Mesenchymal stem cell (in vitro differentiated cells and primary cell): Measurements from ENCODE around the gene ZNF554.
A peak's percentile ranks its signal among the peaks of the same experiment; 100 is the strongest.

Experiments
- DNase-seq: peaks from one replicate; pipeline ENCODE4 v3.0.0-alpha.2; 2013
- H2AFZ ChIP-seq: one replicate; pipeline ENCODE4 v1.6.1; 2013; ENCODE audit warnings: low read depth, mild to moderate bottlenecking, control low read depth, inconsistent platforms, low read length, moderate library complexity
- H2AK5ac ChIP-seq: 2 replicates; pipeline ENCODE4 v1.6.1; 2013; ENCODE audit warnings: low read length, moderate library complexity, mild to moderate bottlenecking, inconsistent platforms; ENCODE audit not compliant: severe bottlenecking
- H2BK120ac ChIP-seq: one replicate; pipeline ENCODE4 v1.6.1; 2013; ENCODE audit warnings: low read depth, mild to moderate bottlenecking, inconsistent platforms, low read length, moderate library complexity
- H2BK12ac ChIP-seq, 2 experiments: one replicate each; pipeline ENCODE4 v1.6.1; 2013; ENCODE audit warnings: inconsistent platforms in 2 of 2, low read length in 2 of 2, mild to moderate bottlenecking in 2 of 2, moderate library complexity in 2 of 2, control low read depth in 1 of 2
- H2BK15ac ChIP-seq: one replicate; pipeline ENCODE4 v1.6.1; 2013; ENCODE audit warnings: mild to moderate bottlenecking, low read depth, inconsistent platforms; ENCODE audit not compliant: poor library complexity, severe bottlenecking
- H2BK5ac ChIP-seq: 2 replicates; pipeline ENCODE4 v1.6.1; 2013; ENCODE audit warnings: low read depth, mild to moderate bottlenecking, low read length, control low read depth, inconsistent platforms; ENCODE audit not compliant: poor library complexity, severe bottlenecking
- H3K14ac ChIP-seq, 2 experiments: one replicate each; pipeline ENCODE4 v1.6.1; 2013; ENCODE audit warnings: inconsistent platforms in 2 of 2, low read length in 2 of 2, control low read depth in 1 of 2, mild to moderate bottlenecking in 1 of 2, moderate library complexity in 1 of 2
- H3K18ac ChIP-seq, 2 experiments: one replicate each; pipeline ENCODE4 v1.6.1; 2013; ENCODE audit warnings: inconsistent platforms in 2 of 2, low read length in 2 of 2, control low read depth in 1 of 2, low read depth in 1 of 2, mild to moderate bottlenecking in 1 of 2
- H3K23ac ChIP-seq, 2 experiments: one replicate each; pipeline ENCODE4 v1.6.1; 2013; ENCODE audit warnings: inconsistent platforms in 2 of 2, low read length in 2 of 2, mild to moderate bottlenecking in 2 of 2, moderate library complexity in 2 of 2, control low read depth in 1 of 2
- H3K27ac ChIP-seq: 2 replicates; pipeline ENCODE4 v1.5.1; 2013; ENCODE audit warnings: mild to moderate bottlenecking, moderate library complexity, low read length, control low read depth, inconsistent platforms; ENCODE audit not compliant: poor library complexity, severe bottlenecking
- H3K27me3 ChIP-seq, 2 experiments: 2 replicates each; pipeline versions ENCODE4 v1.6.1 to v1.7.0; 2013; ENCODE audit warnings: low read length in 2 of 2, mild to moderate bottlenecking in 2 of 2, moderate library complexity in 2 of 2, control low read depth in 1 of 2, inconsistent platforms in 1 of 2; ENCODE audit not compliant: control insufficient read depth in 1 of 2, insufficient read depth in 1 of 2
- H3K36me3 ChIP-seq, 2 experiments: 2 replicates each; pipeline versions ENCODE4 v1.6.1 to v1.7.0; 2013; ENCODE audit warnings: low read length in 2 of 2, control low read depth in 1 of 2, inconsistent platforms in 1 of 2, low read depth in 1 of 2, mild to moderate bottlenecking in 1 of 2; ENCODE audit not compliant: insufficient read depth in 2 of 2, control insufficient read depth in 1 of 2
- H3K4ac ChIP-seq, 2 experiments: one replicate each; pipeline ENCODE4 v1.6.1; 2013; ENCODE audit warnings: inconsistent platforms in 2 of 2, low read length in 2 of 2, mild to moderate bottlenecking in 2 of 2, moderate library complexity in 2 of 2, control low read depth in 1 of 2, low read depth in 1 of 2
- H3K4me1 ChIP-seq: 2 replicates; pipeline ENCODE4 v1.6.1; 2013; ENCODE audit warnings: low read depth, low read length, control low read depth; ENCODE audit not compliant: control insufficient read depth, insufficient read depth
- H3K4me2 ChIP-seq: 2 replicates; pipeline ENCODE4 v1.6.1; 2013; ENCODE audit warnings: low read length, mild to moderate bottlenecking, inconsistent platforms; ENCODE audit not compliant: poor library complexity, severe bottlenecking
- H3K4me3 ChIP-seq, 2 experiments: 2 replicates each; pipeline versions ENCODE4 v1.5.1 to v1.7.0; 2013; ENCODE audit warnings: low read length in 2 of 2, mild to moderate bottlenecking in 2 of 2, control low read depth in 1 of 2, low read depth in 1 of 2; ENCODE audit not compliant: insufficient read depth in 1 of 2
- H3K79me1 ChIP-seq: replicated peaks from 2 replicates; pipeline ENCODE4 v1.6.1; 2013; ENCODE audit warnings: mild to moderate bottlenecking, control low read depth, low read length, inconsistent platforms; ENCODE audit not compliant: poor library complexity, severe bottlenecking
- H3K9ac ChIP-seq: 2 replicates; pipeline ENCODE4 v1.7.0; 2013; ENCODE audit warnings: mild to moderate bottlenecking, low read length, moderate library complexity
- H3K9me3 ChIP-seq: 2 replicates; pipeline ENCODE4 v1.7.0; 2013; ENCODE audit warnings: mild to moderate bottlenecking, low read length; ENCODE audit not compliant: control insufficient read depth
- H4K8ac ChIP-seq: one replicate; pipeline ENCODE4 v1.6.1; 2013; ENCODE audit warnings: inconsistent platforms, mild to moderate bottlenecking, low read length, moderate library complexity
- H4K91ac ChIP-seq: one replicate; pipeline ENCODE4 v1.6.1; 2013; ENCODE audit warnings: mild to moderate bottlenecking, low read length, inconsistent platforms
- WGBS: methylation state at CpG from one replicate; pipeline ENCODE4 v1.1.7; 2013; ENCODE audit warnings: mixed read lengths; 5-methylcytosine and 5-hydroxymethylcytosine counted together

Gene ZNF554

GRCh38 chr19:2788237-2788636, 31.4 kb upstream of the ZNF554 start:
- H3K9ac ChIP-seq = no peak overlapping the region
- no peak overlapping the region for H3K27ac ChIP-seq
- H3K9me3 ChIP-seq = no peaks in the 10 kb centered on the region
- WGBS = 99% methylated on average over 5 of the region's 5 CpGs
- no peak overlapping the region for H2BK12ac ChIP-seq
- peaks cover 20 to 45% of the 10 kb centered on the region in 2 experiments for H3K36me3 ChIP-seq
- no peak overlapping the region for H4K8ac ChIP-seq
- H4K91ac ChIP-seq = no peak overlapping the region
- DNase-seq = no peak
- H3K4ac ChIP-seq = no peak overlapping the region
- H3K23ac ChIP-seq = no peak overlapping the region
- no peak overlapping the region for H2BK15ac ChIP-seq
- peaks cover 34% of the 10 kb centered on the region for H3K79me1 ChIP-seq
- no peak overlapping the region for H3K14ac ChIP-seq
- no peaks in the 10 kb centered on the region for H3K27me3 ChIP-seq
- no peak overlapping the region for H2AFZ ChIP-seq
- H3K18ac ChIP-seq = no peak overlapping the region
- H3K4me2 ChIP-seq = no peak overlapping the region
- peaks cover 13% of the 10 kb centered on the region for H3K4me1 ChIP-seq
- no peak overlapping the region for H2AK5ac ChIP-seq
- no peak overlapping the region for H2BK5ac ChIP-seq
- no peak overlapping the region for H2BK120ac ChIP-seq
- H3K4me3 ChIP-seq = no peak overlapping the region

GRCh38 chr19:2790194-2790556, 29.5 kb upstream of the ZNF554 start:
- no peak for DNase-seq
- no peak overlapping the region for H3K4ac ChIP-seq
- H3K9ac ChIP-seq = no peak overlapping the region
- H3K27ac ChIP-seq = no peak overlapping the region
- H3K4me1 ChIP-seq = peaks cover 12% of the 10 kb centered on the region
- H2BK120ac ChIP-seq = no peak overlapping the region
- H2BK15ac ChIP-seq = no peak overlapping the region
- no peak overlapping the region for H3K18ac ChIP-seq
- peaks cover 43% of the 10 kb centered on the region for H3K79me1 ChIP-seq
- H3K4me2 ChIP-seq = no peak overlapping the region
- H3K27me3 ChIP-seq = no peaks in the 10 kb centered on the region
- 94% methylated on average over 14 of the region's 14 CpGs for WGBS
- H2AK5ac ChIP-seq = no peak overlapping the region
- H2AFZ ChIP-seq = no peak overlapping the region
- H3K4me3 ChIP-seq = no peak overlapping the region
- peaks cover 31 to 64% of the 10 kb centered on the region in 2 experiments for H3K36me3 ChIP-seq
- no peaks in the 10 kb centered on the region for H3K9me3 ChIP-seq
- H2BK12ac ChIP-seq = no peak overlapping the region
- H4K91ac ChIP-seq = peak overlapping the region; percentile 56
- no peak overlapping the region for H3K23ac ChIP-seq
- H4K8ac ChIP-seq = no peak overlapping the region
- H3K14ac ChIP-seq = no peak overlapping the region
- no peak overlapping the region for H2BK5ac ChIP-seq

GRCh38 chr19:2790557-2791271, 29.0 kb upstream of the ZNF554 start:
- no peak overlapping the region for H3K4ac ChIP-seq
- no peak overlapping the region for H3K27ac ChIP-seq
- no peak for DNase-seq
- peaks cover 12% of the 10 kb centered on the region for H3K4me1 ChIP-seq
- H4K8ac ChIP-seq = no peak overlapping the region
- H4K91ac ChIP-seq = peak overlapping the region; percentile 56
- H2AFZ ChIP-seq = no peak overlapping the region
- no peak overlapping the region for H3K9ac ChIP-seq
- H3K79me1 ChIP-seq = peaks cover 48% of the 10 kb centered on the region
- H3K14ac ChIP-seq = no peak overlapping the region
- no peak overlapping the region for H3K4me2 ChIP-seq
- no peak overlapping the region for H2BK5ac ChIP-seq
- no peak overlapping the region for H2BK15ac ChIP-seq
- H3K9me3 ChIP-seq = no peaks in the 10 kb centered on the region
- over 99% methylated on average over 29 of the region's 32 CpGs for WGBS
- H3K23ac ChIP-seq = no peak overlapping the region
- H2AK5ac ChIP-seq = no peak overlapping the region
- H3K27me3 ChIP-seq = no peaks in the 10 kb centered on the region
- H2BK12ac ChIP-seq = no peak overlapping the region
- H3K4me3 ChIP-seq = no peak overlapping the region
- peaks cover 37 to 69% of the 10 kb centered on the region in 2 experiments for H3K36me3 ChIP-seq
- no peak overlapping the region for H2BK120ac ChIP-seq
- H3K18ac ChIP-seq = no peak overlapping the region

- no peak overlapping the region for H2BK5ac ChIP-seq
- WGBS = 95% methylated on average over 16 of the region's 16 CpGs
- no peak overlapping the region for H2BK120ac ChIP-seq
- no peak overlapping the region for H3K18ac ChIP-seq
- no peak overlapping the region for H3K27ac ChIP-seq
- no peak overlapping the region for H3K4ac ChIP-seq
- peaks cover 42 to 77% of the 10 kb centered on the region in 2 experiments for H3K36me3 ChIP-seq
- no peak overlapping the region for H3K4me3 ChIP-seq
- no peak overlapping the region for H2BK12ac ChIP-seq
- DNase-seq = no peak
- H4K91ac ChIP-seq = no peak overlapping the region
- peaks cover 54% of the 10 kb centered on the region for H3K79me1 ChIP-seq
- H3K23ac ChIP-seq = no peak overlapping the region
- H3K14ac ChIP-seq = no peak overlapping the region
- H3K9ac ChIP-seq = no peak overlapping the region
- H3K9me3 ChIP-seq = no peaks in the 10 kb centered on the region
- no peak overlapping the region for H2AK5ac ChIP-seq
- no peak overlapping the region for H3K4me2 ChIP-seq
- no peak overlapping the region for H2AFZ ChIP-seq
- no peak overlapping the region for H2BK15ac ChIP-seq
- H3K27me3 ChIP-seq = no peaks in the 10 kb centered on the region
- peaks cover 6% of the 10 kb centered on the region for H3K4me1 ChIP-seq
- no peak overlapping the region for H4K8ac ChIP-seq
Measured at GRCh38 chr19:2791440-2791839, 28.2 kb upstream of the ZNF554 start.
